GDM1 (cell line): ENCODE results near the gene NT5C.

Experiments
- DNase-seq: peaks from one replicate; lab custom pipeline; 2025; lab: John Stamatoyannopoulos, UW

The NT5C gene

DNA sequence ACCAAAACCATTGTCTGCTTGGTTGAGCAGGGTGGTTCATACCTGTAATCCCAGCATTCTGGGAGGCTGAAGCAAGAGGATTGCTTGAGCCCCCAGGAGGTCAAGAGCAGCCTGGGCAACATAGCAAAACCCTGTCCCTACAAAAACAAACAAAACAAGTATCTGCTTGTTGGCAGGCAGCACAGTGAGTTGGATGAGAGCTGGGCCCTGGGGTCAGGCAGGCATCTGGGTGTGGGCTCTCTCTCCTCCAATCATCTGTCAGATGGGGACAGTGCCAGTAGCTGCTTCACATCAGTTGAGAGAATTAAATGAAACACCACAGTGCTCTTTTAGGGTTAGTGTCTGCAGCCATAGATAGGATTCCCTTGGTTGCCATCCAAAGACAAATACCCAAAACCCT lies 16.0 kb downstream of the NT5C start:
- DNase-seq = no peak

DNA sequence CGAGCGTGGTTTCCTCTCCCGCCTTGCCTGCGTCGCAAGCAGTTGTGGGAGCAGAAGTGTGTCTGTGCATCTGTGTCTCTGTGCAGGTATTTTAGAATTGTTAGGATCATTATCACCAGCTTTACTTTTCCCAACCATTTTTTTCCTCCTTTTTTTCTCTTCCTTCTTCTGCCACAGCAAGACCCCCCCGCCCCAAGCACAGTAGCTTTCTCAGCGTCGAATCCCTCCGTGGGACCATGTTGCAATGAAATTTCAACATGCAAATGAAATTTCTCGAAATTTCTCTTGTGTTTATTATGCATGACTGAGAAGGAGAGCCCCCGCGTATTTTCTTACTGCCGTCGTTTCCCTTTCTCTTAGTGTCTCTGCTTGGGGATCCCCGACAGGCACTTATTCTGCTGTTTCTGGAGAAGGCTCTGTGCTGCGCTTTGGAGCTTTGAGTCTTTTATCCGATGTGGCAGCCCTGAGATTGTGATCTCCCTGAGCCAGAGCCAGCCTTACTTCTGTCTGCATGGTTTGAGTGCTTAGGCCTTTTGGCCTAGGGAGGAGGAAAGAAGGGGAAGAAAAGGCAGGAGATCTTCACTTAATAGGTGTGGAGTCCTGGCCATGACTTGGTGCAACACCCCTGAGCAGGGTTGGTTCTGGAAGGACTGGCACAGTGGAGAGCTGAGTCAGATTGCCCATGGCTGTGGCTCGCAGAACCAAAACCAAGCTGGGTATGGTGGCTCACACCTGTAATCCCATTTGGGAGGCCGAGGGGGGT lies 16.8 kb downstream of the NT5C start:
- DNase-seq = no peak

DNA sequence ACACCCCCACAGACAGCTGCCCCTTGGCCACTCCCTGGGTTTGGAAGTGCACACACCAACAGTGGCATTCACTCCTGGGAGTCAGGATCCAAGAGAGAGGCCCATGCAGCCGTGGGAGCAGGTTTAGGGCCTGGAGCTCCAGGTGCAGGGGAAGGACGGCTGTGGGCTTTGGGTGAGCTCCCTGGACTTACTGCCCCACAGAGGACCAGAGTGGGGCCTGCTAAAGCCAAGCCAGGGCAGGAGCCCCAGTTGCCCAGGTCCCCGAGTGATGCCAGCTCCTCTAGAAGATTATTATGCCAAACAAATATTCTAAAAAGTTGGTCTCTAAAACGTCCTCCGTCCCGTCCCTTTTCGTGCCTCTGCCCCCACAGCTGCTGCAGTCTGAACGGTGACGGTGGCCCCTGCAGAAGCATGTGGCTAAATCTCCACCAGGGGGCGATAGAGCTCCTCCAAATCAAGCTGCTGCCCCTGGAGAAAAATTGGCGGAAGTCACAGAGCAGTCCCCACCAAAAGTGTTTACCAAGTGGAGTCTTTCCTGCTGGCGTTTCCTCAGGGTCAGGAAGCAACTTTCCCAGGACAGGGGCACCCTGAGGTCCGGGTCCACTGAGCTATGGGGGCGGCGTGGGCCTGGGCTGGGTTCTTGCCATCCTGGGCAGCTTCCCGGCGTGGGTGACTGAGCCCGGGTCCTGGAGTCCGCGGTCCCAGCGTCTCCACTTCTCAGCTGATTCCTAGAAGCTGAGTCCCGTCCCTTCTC lies 17.6 kb downstream of the NT5C start:
- DNase-seq = peak; percentile 65

DNA sequence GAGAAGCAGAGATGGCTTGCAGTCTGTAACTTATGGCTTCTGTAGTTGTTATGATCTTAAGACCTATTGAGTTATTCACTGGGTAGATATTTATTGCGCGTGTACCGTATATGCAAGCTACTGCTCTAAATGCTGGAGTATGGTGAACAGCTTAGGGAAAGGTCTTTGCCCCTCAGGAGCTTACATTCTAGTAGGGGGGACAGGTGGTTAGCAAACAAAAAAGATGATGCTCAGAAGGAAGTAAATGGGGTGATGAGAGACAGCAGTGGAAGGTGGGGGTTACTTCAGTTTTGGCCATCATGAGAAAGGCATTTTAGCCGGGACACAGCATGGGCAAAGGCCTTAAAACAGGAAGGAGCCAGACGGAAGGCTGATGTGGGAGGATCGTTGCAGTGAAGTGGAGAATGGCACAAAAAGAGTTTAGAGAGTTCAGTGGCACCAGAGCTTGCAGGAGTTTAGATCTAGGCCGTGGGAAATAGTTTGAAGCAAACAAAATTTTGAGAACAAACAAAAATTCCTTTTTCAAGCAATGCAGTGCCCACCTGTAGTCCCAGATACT lies 19.7 kb downstream of the NT5C start:
- DNase-seq = no peak

DNA sequence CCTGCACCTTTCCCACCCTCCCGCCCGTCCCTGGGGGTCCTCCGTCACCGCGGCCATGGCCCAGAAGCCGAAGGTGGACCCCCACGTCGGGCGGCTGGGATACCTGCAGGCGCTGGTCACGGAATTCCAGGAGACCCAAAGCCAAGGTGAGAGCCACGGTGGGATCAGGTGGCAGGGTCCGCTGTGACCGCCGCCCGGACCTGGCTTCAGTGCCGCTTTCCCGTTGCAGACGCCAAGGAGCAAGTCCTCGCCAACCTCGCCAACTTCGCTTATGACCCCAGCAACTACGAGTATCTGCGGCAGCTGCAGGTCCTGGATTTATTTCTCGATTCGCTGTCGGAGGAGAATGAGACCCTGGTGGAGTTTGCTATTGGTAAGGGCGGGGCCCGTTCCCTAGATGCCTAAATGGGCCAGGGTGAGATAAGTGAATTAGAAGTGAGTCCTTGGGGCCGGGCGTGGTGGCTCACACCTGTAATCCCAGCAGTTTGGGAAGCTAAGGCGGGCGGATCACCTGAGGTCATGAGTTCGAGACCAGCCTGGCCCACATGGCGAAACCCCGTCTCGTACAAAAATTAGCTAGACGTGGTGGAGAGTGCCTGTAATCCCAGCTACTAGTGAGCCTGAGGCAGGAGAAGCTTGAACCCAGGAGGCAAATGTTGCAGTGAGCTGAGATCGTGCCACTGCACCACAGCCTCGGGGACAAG lies 21.2 kb downstream of the NT5C start:
- no peak for DNase-seq

DNA sequence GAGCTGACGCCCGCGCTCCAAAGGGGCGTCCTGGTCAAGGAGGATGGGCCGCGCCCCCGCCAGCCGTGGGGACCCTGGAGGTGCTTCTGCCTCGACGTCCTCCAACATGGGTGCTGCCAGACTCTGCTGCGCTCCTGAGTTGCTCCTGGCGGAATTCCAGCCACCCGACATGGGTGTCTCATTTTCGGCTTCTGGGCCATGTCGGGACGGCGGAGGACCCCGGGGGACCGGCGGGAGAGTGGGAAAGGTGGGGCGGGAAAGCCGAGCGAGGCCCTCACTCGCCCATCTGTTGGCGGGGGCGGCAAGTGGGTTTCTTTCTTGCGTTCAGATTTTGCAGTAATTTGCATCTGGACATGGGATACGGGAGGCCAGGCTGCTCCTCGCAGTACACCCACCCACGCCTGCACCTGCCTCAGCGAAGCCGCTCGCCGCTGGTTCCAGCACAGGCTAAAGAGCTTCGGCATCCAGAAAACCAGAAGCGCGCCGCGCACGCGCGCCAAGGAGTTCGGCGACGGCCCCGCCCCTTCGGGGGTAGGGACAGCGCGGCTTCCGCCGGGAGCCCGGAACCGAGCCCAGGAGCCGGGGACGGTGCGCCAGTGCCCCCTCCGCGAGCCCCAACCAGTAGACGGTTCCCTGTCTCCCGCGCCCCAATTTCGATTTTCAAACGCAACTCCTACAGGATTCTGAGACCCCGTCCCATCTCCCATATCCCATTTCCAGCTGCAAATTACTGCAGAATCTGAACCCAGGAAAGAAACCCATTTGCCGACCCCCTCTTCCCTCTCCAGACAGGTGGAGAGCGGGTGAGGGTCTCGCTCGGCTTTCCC lies 21.9 kb downstream of the NT5C start, which contains the start of gene ARMC7:
ARMC7 (plus strand) TSS at position 563 of the 827 bp plus-strand sequence. CDS start 320 bp downstream, outside the sequence.
- peak; percentile 71 for DNase-seq

DNA sequence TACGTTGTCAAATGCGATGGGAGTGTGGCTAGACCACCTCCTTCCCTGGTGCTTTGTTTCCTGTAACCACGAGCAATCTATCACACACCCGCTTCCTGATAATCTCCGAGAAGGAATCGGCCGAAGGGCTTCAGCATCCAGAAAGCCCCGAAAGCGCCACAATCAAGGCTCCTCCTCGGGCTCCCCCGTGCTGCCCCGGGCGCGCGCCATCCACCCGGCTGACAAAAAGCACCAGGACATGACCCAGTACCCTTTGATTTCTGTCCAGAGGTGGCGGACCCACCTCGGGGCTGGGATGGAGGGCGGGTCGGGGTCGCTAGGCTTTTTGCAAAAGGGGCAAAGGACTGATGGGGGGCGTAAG lies 22.5 kb downstream of the NT5C start:
- DNase-seq = peak; percentile 28

DNA sequence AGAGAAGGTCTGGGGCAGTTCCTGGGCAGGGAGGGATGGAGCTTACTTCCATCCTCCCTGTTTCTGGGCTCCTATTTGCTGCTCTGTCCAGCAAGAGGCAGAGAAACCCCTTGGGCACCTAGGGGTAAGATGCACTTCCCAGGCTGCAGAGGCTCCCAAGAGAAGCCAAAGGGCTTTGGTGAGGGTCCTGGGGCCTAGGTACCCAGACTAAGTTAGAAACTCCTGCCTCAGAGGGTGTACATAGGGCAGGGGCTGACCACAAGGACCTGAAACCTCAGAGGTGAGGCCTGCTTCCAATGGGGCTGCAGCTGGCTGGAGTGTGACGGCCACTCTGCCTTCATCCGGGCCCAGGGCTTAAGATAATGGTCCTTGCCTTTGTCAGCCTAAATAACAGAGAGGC lies 23.3 kb downstream of the NT5C start:
- no peak for DNase-seq

DNA sequence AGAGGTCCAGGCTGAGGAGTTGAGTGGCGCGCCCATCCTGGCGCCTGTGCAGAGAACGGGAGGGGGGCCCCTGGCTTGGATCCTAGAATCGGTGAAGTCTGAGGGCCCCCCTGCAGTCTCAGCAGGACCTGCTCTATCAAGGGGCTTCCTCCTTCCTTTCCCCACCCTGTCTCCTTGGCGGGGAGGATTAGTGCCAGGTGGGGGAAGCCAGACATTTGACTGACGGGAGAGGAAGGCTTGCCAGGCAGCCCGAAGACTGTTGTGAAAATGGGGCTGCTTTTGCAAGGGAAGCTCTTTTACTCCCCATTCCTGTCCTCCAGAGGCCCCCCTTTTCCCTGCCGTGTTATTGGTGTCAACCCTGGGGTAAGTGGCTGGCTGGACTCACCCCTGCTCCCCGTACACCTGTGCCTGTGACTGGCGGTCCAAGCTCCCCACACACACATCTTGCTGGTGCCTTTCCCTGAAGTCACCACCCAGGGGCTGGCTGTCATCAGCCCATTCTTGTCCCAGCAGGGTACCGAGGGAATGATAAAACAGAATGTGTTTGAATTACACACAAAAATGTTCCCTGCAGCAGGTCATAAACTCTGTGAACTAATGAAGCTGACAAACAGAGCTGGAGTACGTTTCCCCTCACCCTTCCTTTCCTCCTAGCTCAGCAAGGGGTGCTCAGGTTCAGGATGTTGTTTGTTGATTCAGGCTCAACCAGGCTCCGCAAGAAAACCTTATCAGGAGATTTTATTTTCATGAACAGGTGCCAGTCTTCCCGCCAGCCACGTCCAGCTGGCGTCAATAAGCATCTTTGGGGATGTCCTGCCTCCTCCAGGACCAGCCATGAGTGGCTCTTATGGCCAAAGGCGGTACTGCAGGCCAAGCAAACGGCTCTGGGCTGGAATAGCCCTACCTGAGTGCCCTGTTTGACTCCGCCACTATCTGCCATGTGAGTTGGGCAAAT lies 26.1 kb downstream of the NT5C start:
- no peak for DNase-seq

DNA sequence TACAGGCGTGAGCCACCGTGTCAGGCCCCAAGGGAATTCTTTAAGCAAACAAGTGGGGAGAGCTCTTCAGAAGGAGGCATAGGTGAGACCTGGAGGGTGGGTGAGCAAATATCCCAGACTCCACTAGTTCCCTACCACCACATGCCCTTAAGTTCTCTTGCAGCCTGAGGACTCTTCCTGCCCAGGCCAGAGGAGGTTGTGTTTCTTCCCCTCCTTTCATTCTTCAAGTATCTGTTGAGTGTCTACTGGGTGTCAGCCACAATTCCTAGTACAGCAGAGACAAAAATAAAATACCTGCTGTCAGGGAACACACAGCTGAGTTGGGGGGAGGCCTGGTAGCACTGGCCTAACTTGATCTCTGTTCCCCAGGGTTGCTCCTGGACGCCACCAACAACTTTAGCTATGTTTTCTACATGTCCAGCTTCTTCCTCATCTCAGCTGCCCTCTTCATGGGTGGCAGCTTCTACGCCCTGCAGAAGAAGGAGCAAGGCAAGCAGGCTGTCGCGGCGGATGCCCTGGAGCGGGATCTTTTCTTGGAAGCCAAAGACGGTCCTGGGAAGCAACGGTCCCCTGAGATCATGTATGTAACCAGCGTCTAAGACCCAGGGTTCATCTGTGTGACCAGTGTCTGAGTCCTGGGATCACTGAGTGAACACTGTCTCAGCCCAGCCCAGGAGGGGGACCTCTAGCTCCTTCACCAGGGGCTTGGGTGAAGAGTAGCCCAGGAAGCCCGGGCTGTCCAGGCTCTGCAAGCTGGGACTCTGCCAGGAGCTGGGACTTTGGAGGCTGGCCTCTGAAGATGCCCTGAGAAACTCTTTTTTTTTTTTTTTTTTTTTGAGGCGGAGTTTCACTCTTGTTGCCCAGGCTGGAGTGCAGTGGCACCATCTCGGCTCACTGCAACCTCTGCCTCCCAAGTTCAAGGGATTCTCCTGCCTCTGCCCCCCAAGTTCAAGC lies 27.7 kb downstream of the NT5C start:
- no peak for DNase-seq

DNA sequence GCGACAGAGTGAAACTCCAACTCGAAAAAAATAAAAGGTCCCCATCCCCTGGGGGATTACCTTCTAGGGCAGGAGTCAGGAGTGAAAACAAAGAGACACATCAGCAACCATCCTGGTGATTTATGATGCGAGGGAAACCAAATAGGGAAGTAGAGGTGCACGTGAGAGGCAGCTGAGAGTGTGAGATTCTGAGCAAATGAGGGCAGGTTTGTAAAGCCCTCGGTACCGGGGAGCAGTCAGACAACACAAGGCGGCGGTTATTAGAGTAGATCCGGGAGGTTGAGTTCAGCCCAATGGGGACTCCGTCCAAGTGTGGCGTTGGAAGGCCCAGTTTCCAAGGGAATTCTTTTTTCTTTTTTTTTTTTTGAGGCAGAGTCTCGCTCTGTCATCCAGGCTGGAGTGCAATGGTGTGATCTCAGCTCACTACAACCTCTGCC lies 29.1 kb downstream of the NT5C start:
- DNase-seq = peak; percentile 73

DNA sequence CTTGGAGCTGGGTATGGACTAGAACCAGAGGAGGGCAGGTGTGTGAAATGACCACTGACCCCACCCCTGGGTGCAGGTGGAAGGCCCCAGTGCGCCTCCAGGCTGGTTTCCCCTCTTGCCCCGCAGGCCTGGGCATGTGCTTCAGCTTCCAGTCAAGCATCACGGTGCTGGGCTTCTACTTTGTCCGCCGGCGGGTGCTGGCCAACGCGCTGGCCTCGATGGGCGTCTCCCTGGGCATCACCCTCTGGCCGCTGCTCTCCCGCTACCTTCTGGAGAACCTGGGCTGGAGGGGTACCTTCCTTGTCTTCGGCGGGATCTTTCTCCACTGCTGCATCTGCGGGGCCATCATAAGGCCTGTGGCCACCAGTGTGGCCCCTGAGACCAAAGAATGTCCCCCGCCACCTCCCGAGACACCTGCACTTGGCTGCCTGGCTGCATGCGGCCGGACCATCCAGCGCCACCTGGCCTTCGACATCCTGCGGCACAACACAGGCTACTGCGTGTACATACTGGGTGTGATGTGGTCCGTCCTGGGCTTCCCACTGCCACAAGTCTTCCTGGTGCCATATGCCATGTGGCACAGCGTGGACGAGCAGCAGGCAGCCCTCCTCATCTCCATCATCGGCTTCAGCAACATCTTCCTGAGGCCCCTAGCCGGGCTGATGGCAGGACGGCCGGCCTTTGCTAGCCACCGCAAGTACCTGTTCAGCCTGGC lies 31.5 kb downstream of the NT5C start:
- DNase-seq = no peak

DNA sequence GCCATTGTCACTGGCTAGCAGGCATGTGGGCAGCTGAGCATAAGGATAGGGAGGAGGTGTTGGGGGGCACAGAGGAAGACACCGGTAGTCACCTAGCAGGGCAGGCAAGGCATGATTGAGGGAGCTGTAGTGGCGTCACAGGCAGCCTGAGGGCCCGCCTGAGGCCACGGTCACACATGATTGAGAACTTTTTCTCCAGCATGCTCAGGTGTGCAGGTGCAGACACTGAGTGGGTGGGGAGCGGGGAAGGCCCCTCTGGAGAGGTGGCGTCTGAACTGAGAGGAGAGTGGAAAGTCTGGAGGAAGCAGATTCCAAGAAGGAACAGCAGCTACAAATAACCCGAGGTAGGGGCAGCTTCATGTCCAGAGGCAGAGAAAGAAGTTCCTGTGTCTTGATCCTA lies 32.7 kb downstream of the NT5C start:
- DNase-seq = no peak

DNA sequence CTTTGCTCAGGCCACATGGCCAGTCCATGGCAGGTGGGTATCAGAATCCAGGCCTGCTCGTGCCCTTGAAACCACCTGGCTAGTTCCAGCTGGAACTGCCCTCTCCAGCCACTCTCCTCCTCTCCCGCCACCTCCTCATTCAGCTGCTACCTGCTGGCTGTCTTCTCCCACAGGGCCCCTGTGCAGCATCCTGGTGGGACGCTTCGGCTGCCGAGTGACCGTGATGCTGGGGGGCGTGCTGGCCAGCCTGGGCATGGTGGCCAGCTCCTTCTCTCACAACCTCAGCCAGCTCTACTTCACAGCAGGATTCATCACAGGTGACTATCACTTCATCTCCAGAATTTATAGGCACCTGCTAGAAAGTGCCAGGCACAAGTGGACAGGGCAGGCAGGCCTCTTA lies 33.7 kb downstream of the NT5C start:
- DNase-seq = no peak

DNA sequence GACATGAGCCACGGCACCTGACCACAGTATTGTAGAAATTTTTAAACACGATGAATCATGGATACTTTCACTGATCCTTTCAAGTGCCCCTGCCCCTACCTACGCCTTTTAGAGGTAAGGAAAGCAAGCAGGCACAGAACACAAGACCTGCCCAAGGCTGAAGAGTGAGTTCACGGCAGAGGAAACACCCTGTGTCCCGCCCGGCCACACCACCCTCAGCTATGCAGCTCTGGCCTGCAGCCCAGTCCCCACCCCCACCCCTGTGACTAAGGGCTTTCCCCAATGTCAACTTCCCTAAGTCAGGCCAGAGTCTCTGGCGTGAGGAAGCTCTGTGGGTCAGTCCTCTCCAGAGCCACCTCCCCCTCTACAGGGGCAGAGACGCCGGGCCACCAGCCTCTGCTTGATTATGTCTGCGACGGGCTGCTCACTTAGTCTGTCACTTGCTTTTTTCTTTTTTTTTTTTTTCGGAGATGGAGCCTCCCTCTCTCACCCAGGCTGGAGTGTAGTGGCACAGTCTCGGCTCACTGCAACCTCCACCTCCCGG lies 35.4 kb downstream of the NT5C start:
- peak; percentile 83 for DNase-seq

DNA sequence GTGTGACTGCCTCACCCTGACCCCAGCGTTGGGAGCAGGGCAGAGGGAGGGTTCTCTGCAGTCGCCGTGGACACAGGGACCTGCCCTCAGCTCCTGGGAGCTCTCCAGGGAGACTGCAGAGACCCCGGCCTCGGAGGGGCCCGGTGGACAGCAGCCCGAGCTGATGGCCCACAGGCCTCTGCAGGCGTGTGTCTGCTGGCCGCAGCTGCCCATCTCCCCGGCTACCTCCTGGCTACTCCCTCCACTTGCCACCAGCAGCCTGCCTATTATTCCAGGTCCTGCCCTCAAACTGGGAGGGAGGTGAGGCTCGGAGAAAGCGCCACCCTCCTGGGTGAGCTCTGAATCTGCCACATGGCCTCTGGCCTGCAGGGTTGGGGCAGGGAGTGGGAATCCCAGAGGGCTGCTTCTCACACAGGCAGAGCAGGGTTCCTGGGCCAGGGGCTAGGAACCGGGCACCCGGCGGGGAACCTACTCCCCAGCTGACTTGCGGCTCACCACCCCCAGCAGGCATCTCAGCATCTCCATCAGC lies 36.6 kb downstream of the NT5C start:
- no peak for DNase-seq

DNA sequence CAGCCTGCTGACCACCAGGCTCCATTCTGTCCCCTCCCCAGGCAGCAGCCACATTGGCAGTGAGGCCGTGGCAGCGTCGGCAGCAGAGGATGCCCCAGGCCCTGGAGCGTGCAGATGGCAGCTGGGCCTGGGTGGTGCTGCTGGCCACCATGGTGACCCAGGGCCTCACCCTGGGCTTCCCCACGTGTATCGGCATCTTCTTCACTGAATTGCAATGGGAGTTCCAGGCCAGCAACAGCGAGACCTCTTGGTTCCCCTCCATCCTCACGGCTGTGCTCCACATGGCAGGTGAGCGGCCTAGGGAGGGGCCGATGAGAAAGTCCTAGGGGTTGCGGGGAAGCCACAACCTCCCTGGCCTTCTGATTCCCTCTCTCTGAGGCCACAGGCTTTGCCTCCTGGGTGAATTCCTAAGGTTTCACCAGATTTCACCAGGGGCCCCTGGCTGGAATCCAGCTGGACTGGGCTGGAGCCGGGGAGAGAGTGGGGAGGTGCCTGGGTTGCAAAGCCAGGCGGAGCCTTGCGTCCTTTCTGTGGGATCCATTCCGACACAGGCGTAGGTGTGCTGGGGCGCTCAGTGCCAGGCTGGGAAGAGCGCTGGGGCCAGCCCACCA lies 37.9 kb downstream of the NT5C start:
- DNase-seq = no peak
